K562 (cell line): Measurements from ENCODE around the gene CSTB. TPM values are rescaled to one million over a fixed set of nuclear protein-coding genes. Genes with fewer than 3 reads are reported as not detected.
A peak's percentile ranks its signal among the peaks of the same experiment; 100 is the strongest.

ENCODE experiments used
- ATAC-seq: fragments of 200-7000 bp; cut with Tn5 transposase; 3 replicates; pipeline ENCODE4 v1.9.1; 2020; ENCODE audit warnings: moderate library complexity
- BruUV-seq: library from RNA; stranded (reverse); fragments of 400-500 nt; replicated peaks from 2 replicates; lab custom pipeline; 2021; lab: Mats Ljungman, UMichigan
- CTCF ChIA-PET: fragments of 300-600 bp; formaldehyde crosslinking; extraction: SDS; loops from one replicate; lab custom pipeline; 2021; ENCODE audit warnings: low intra/inter-chr PET ratio; lab: Yijun Ruan, JAX
- POLR2A ChIA-PET: fragments of 300-600, 350-650 bp; sonication (Branson Sonifier 250); formaldehyde crosslinking; extraction: SDS; loops from one replicate; lab custom pipeline; 2021; ENCODE audit warnings: antibody characterized with exemption, inconsistent platforms; lab: Yijun Ruan, JAX
- DNase-seq, 4 experiments: peaks; one replicate each; pipeline versions ENCODE4 v3.0.0 to v3.0.0-alpha.2; 2011 to 2018; ENCODE audit warnings: low spot score in 3 of 4, mixed read lengths in 3 of 4; ENCODE audit errors: extremely low read depth in 1 of 4
- FAIRE-seq: peaks from 2 replicates; lab custom pipeline; 2011; peaks lifted over from hg19 to GRCh38; lab: Jason Lieb, UNC
- H2AFZ ChIP-seq: 2 replicates; pipeline ENCODE4 v1.6.0; 2011; ENCODE audit warnings: low read depth, low read length, control low read depth, inconsistent platforms
- H3K27ac ChIP-seq: fragments of 200-600 bp; 3 replicates; pipeline ENCODE4 v1.8.0; 2011; ENCODE audit warnings: low read depth, mild to moderate bottlenecking, control low read depth, inconsistent platforms, low read length, moderate library complexity, mixed read lengths; ENCODE audit errors: extremely low read depth
- H3K27me3 ChIP-seq, 2 experiments: fragments of 300-600 bp in 1 of 2; 2 replicates in 1 of 2; 3 replicates in 1 of 2; pipeline versions ENCODE4 v1.6.0 to v1.8.0; 2011; ENCODE audit warnings: inconsistent platforms in 2 of 2, low read length in 2 of 2, mild to moderate bottlenecking in 1 of 2, mixed read lengths in 1 of 2, moderate library complexity in 1 of 2; ENCODE audit not compliant: control insufficient read depth in 2 of 2, insufficient read depth in 2 of 2
- H3K36me3 ChIP-seq: fragments of 300-600 bp; 3 replicates; pipeline ENCODE4 v1.8.0; 2011; ENCODE audit warnings: mild to moderate bottlenecking, low read length, inconsistent platforms; ENCODE audit not compliant: control insufficient read depth, insufficient read depth
- H3K4me1 ChIP-seq, 2 experiments: fragments of 200-600 bp in 1 of 2; replicated peaks in 1 of 2; 2 replicates in 1 of 2; 3 replicates in 1 of 2; pipeline versions ENCODE4 v1.5.1 to v1.8.0; 2011; ENCODE audit warnings: inconsistent platforms in 2 of 2, low read length in 2 of 2, mild to moderate bottlenecking in 1 of 2, mixed read lengths in 1 of 2, moderate library complexity in 1 of 2; ENCODE audit not compliant: control insufficient read depth in 2 of 2, insufficient read depth in 2 of 2
- H3K4me2 ChIP-seq: 2 replicates; pipeline ENCODE4 v1.6.1; 2011; ENCODE audit warnings: low read length, control low read depth, inconsistent platforms, mixed read lengths; ENCODE audit not compliant: insufficient read depth
- H3K4me3 ChIP-seq: fragments of 200-600 bp; sonication (generic), shearing (Covaris generic); 2 replicates; pipeline ENCODE4 v1.5.1; 2016; ENCODE audit warnings: control low read depth, inconsistent platforms
- H3K79me2 ChIP-seq: fragments of 200-600 bp; 3 replicates; pipeline ENCODE4 v1.8.0; 2011; ENCODE audit warnings: low read length, inconsistent platforms; ENCODE audit not compliant: control insufficient read depth, insufficient read depth
- H3K9ac ChIP-seq, 2 experiments: 2 replicates each; pipeline versions ENCODE4 v1.6.0 to v1.6.1; 2011; ENCODE audit warnings: low read depth in 2 of 2, low read length in 2 of 2, control low read depth in 1 of 2, inconsistent platforms in 1 of 2, mild to moderate bottlenecking in 1 of 2, mixed read lengths in 1 of 2; ENCODE audit not compliant: insufficient read depth in 1 of 2
- H3K9me1 ChIP-seq: one replicate; pipeline ENCODE4 v1.6.0; 2011; ENCODE audit warnings: inconsistent platforms, mild to moderate bottlenecking, low read length, moderate library complexity; ENCODE audit not compliant: control insufficient read depth, insufficient read depth
- H3K9me3 ChIP-seq: replicated peaks from 2 replicates; pipeline ENCODE4 v1.5.1; 2011; ENCODE audit warnings: low read depth, low read length, inconsistent platforms; ENCODE audit not compliant: control insufficient read depth, insufficient read depth
- H4K20me1 ChIP-seq: replicated peaks from 2 replicates; pipeline ENCODE4 v1.6.1; 2011; ENCODE audit warnings: low read length, inconsistent platforms, mixed read lengths; ENCODE audit not compliant: control insufficient read depth, insufficient read depth
- FIP1L1 ChIP-seq: fragments of 200-400 bp; formaldehyde crosslinking; IDR thresholded peaks from 2 replicates; pipeline ENCODE4 v1.6.1; 2018; ENCODE audit warnings: mild to moderate bottlenecking, low read depth, low read length; ENCODE audit not compliant: poor library complexity, severe bottlenecking
- MYC ChIP-seq, 2 experiments: fragments of 250-450 bp in 1 of 2; sonication (Bioruptor Pico) in 1 of 2; IDR thresholded peaks; 2 replicates each; pipeline versions ENCODE4 v1.5.1 to v1.6.1; 2012 to 2021; ENCODE audit warnings: low read depth in 2 of 2, borderline replicate concordance in 1 of 2, improper control_type of control experiment in 1 of 2, low read length in 1 of 2, mild to moderate bottlenecking in 1 of 2, moderate library complexity in 1 of 2
- POLR2AphosphoS2 ChIP-seq: IDR thresholded peaks from 2 replicates; pipeline ENCODE4 v1.6.1; 2012; ENCODE audit warnings: low read length, improper control_type of control experiment
- POLR2G ChIP-seq: fragments of 200-400 bp; formaldehyde crosslinking; IDR thresholded peaks from 2 replicates; pipeline ENCODE4 v1.6.1; 2017; ENCODE audit warnings: low read depth, mild to moderate bottlenecking, antibody characterized with exemption, low read length, moderate library complexity
- RBBP5 ChIP-seq: fragments of 200-600 bp; sonication (generic); IDR thresholded peaks from 2 replicates; pipeline ENCODE4 v1.6.1; 2012; ENCODE audit warnings: borderline replicate concordance, mild to moderate bottlenecking, low read length, control low read depth, inconsistent platforms; ENCODE audit not compliant: insufficient read depth, poor library complexity, severe bottlenecking
- RBFOX2 ChIP-seq: fragments of 200-400 bp; formaldehyde crosslinking; IDR thresholded peaks from 2 replicates; pipeline ENCODE4 v1.6.1; 2017; ENCODE audit warnings: low read depth, mild to moderate bottlenecking, low read length, moderate library complexity
- SMAD1 ChIP-seq: fragments of 150-350 bp; IDR thresholded peaks from 2 replicates; pipeline ENCODE4 v1.6.1; 2014; ENCODE audit warnings: low read length, low read depth; ENCODE audit not compliant: partially characterized antibody
- TEAD4 ChIP-seq, 2 experiments: sonication (generic) in 1 of 2; formaldehyde crosslinking in 1 of 2; IDR thresholded peaks; 2 replicates each; pipeline versions ENCODE4 v1.6.1 to v1.8.0; 2012 to 2022; ENCODE audit warnings: borderline replicate concordance in 1 of 2, inconsistent platforms in 1 of 2, low read length in 1 of 2, mild to moderate bottlenecking in 1 of 2, missing genetic modification reagents in 1 of 2
- ZBTB7A ChIP-seq: IDR thresholded peaks from 2 replicates; pipeline ENCODE4 v1.6.1; 2011; ENCODE audit warnings: low read depth, mild to moderate bottlenecking, low read length, moderate library complexity, borderline replicate concordance; ENCODE audit not compliant: control insufficient read depth
- ZNF212 ChIP-seq: fragments of 450-650 bp; formaldehyde crosslinking; IDR thresholded peaks from 2 replicates; pipeline ENCODE4 v1.4.0; 2020; ENCODE audit warnings: mild to moderate bottlenecking
- ZNF354B ChIP-seq: fragments of 250-450 bp; sonication (Bioruptor Pico); IDR thresholded peaks from 2 replicates; pipeline ENCODE4 v1.4.0; 2020
- ZZZ3 ChIP-seq: fragments of 450-650 bp; IDR thresholded peaks from 2 replicates; pipeline ENCODE4 v1.6.1; 2016; ENCODE audit warnings: antibody characterized with exemption, mild to moderate bottlenecking, moderate library complexity
- WGBS: fragments of 100-300 bp; shearing (Covaris generic); methylation state at CpG from one replicate; pipeline ENCODE4 v1.1.6; 2016; ENCODE audit warnings: low coverage, mixed read lengths; ENCODE audit not compliant: insufficient coverage; ENCODE audit errors: missing lambda C conversion rate; 5-methylcytosine and 5-hydroxymethylcytosine counted together
- in situ Hi-C: fragments of 300-500 bp; cut with MboI; formaldehyde crosslinking; loops from 4 replicates; pipeline ENCODE4 v1.15.0; 2018; ENCODE audit warnings: inconsistent platforms, mixed read lengths
- intact Hi-C: fragments of 100-400 bp; cut with micrococcal nuclease; formaldehyde crosslinking; loops from 2 replicates; pipeline ENCODE4 v1.14.2; 2022
- polyA plus RNA-seq, 8 experiments: library from polyadenylated mRNA; depleted of rRNA in 4 of 8; stranded (reverse) in 5 of 8; unstranded in 3 of 8; fragments of >200 nt; fragmentation: Nextera tagmentation in 2 of 8; fragmentation: Illumina TruSeq in 1 of 8; extraction: Ambion mirVana in 2 of 8; extraction: Trizol in 1 of 8; gene quantifications; 2 replicates each; pipeline versions ENCODE4 v1.2.1 to v1.2.3, GENCODE V29; 2011 to 2014; ENCODE audit warnings: inconsistent platforms in 1 of 8, missing spikeins in 1 of 8
- total RNA-seq, 7 experiments: library from RNA; depleted of rRNA in 6 of 7; stranded (reverse); fragments of >200 nt in 6 of 7; fragmentation: Illumina TruSeq in 2 of 7; extraction: Trizol in 2 of 7; gene quantifications; 2 replicates each; pipeline versions ENCODE4 v1.2.1 to v1.2.3, GENCODE V29; 2011 to 2021; ENCODE audit warnings: low replicate concordance in 1 of 7

The CSTB gene
- total and polyA plus RNA-seq, 9 of the 15 experiments (the other 6 are each of a cell fraction or from before 2014, with no cell fraction given): 12.4 to 65.0 (median 31.7) TPM

- H3K4me3 ChIP-seq: no peak overlapping the region
- peak overlapping the region; percentile 43; the same call in 1 of the 2 replicates for H2AFZ ChIP-seq
- H3K79me2 ChIP-seq: no peaks in the 10 kb centered on the region
- intact Hi-C loops: loop anchor here (1.0 to 5.0 kb wide), 4 partner anchors 43 to 164 kb away; no protein-coding TSS in a partner anchor
- no peaks in the 10 kb centered on the region for H4K20me1 ChIP-seq
- H3K27me3 ChIP-seq: no peaks in the 10 kb centered on the region; a peak in 1 of 5 replicates
- BruUV-seq: no TSS peak
- ATAC-seq (peak; percentile 6), FAIRE-seq (no peak), DNase-seq (no peak)
- H3K27ac ChIP-seq: peak overlapping the region; percentile 13; the same call in 1 of the 3 replicates
- H3K4me2 ChIP-seq: peak overlapping the region; percentile 38; the same call in 1 of the 2 replicates
- peak overlapping the region; percentile 23 to 88; a peak in 3 of 4 replicates for H3K9ac ChIP-seq
- peaks cover 15 to 90% of the 10 kb centered on the region in 2 experiments for H3K4me1 ChIP-seq
- H3K9me1 ChIP-seq: no peaks in the 10 kb centered on the region
- POLR2A ChIA-PET: interaction anchor here (0.6 to 1.9 kb wide), 10 partner anchors 10 to 487 kb away, joined by 3 to 7 read pairs (median 3); no protein-coding TSS in a partner anchor
- peaks cover 7% of the 10 kb centered on the region; the same call in 2 of the 3 replicates for H3K36me3 ChIP-seq
- H3K9me3 ChIP-seq: no peaks in the 10 kb centered on the region
- no peak for TF ChIP-seq ZNF212 (CRISPR knock-in tag)
- no peak for TF ChIP-seq ZZZ3
- peak; percentile 16; the same call in 1 of the 2 replicates for TF ChIP-seq ZBTB7A
- peak; percentile 1 for TF ChIP-seq RBBP5
- no peak for TF ChIP-seq MYC (IDR thresholded peaks at IDR 0.05; ENCODE audit: low read depth, low read length)
- 0 out of 2 replicates have a peak, but pooled peaks have one; percentile 17 for TF ChIP-seq MYC (CRISPR knock-in tag; IDR thresholded peaks at IDR 0.05; ENCODE audit: borderline replicate concordance, low read depth)
- peak; percentile 25; the same call in 1 of the 2 replicates for TF ChIP-seq RBFOX2
- TF ChIP-seq FIP1L1: peak; percentile 2
- peak; percentile 53; the same call in 1 of the 2 replicates for TF ChIP-seq POLR2G
- TF ChIP-seq TEAD4 (IDR thresholded peaks at IDR 0.05; ENCODE audit: low read length): no peak
- TF ChIP-seq TEAD4 (CRISPR knock-in tag; IDR thresholded peaks at IDR 0.05; ENCODE audit: borderline replicate concordance): no peak
- TF ChIP-seq SMAD1: peak; percentile 6
- TF ChIP-seq ZNF354B: no peak
- TF ChIP-seq POLR2AphosphoS2: peak; percentile 18; the same call in 1 of the 2 replicates
- CTCF ChIA-PET: interaction anchor here (0.7 to 2.1 kb wide), 2 partner anchors 127 to 201 kb away, joined by 5 to 35 read pairs; partner anchors contain the start of gene TRAPPC10
- in situ Hi-C loops: loop anchor here (5.0 kb wide), 1 partner anchor 131 kb away; no protein-coding TSS in a partner anchor
- WGBS: 72% methylated on average over 23 of the region's 24 CpGs
Observed at GRCh38 chr21:43811262-43812105, 35.4 kb upstream of the CSTB start.
